GM19395 (cell line): ENCODE measurements around the gene SKAP1.

ENCODE experiments used
- ATAC-seq: cut with Tn5 transposase; IDR thresholded peaks from one replicate; pipeline ENCODE4 v1.9.1; 2021; ENCODE audit warnings: mild to moderate bottlenecking, moderate library complexity; ENCODE audit not compliant: unreplicated experiment

The SKAP1 gene

GRCh38 chr17:48429638-48430586 is at the start of gene SKAP1:
TSS of gene SKAP1 (minus strand) at chr17:48430214.
- ATAC-seq = no peak

DNA sequence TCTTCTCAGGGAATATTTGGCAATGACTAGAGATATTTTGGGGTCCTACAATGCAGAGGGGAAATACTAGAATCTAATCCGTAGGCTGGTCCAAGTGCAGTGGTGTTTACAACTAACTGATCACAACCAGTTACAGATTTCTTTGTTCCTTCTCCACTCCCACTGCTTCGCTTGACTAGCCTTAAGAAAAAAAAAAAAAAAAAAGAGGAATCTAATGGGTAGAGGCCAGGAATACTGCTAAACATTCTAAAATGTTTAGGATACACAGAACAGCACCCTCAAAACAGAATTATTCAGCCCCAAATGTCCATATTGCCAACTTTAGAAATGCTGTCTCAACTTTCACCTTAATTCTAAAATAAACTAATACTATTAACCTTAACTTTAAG is 49.0 kb upstream of the SKAP1 start:
- ATAC-seq = no peak

DNA sequence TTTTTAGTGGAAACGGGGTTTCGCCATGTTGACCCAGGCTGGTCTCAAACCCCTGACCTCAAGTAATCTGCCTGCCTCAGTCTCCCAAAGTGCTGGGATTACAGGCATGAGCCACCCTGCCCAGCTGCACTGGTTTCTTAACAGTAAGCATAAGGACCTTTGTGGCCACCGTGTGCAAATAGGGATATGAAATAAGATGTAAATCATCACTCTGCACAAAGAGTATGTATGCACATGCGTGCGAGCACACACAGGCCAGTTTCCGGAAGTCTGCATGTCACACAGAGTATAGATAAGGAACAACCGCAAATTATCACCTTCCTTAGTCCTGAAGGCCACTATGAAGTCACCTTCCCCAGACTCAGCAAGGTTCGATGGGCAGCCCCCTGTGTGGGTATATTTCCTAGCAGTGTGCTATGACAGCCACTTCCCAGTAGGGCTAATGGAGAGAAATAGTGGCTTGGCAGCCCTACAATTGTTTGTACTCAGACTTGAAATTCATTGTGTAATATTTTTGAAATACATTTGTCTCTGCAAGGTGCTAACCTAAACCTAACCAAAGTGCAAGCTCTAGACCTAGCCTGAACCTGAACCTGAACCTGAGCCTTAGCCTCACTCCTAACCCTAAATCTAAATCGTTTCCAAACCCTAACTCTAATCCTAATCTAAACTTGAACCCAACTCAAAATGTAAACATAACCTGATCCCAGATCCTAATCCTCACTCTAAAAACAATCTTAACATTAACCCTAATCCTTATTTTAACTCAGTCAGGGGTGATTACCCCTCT is 48.4 kb upstream of the SKAP1 start:
- peak; percentile 90 for ATAC-seq

DNA sequence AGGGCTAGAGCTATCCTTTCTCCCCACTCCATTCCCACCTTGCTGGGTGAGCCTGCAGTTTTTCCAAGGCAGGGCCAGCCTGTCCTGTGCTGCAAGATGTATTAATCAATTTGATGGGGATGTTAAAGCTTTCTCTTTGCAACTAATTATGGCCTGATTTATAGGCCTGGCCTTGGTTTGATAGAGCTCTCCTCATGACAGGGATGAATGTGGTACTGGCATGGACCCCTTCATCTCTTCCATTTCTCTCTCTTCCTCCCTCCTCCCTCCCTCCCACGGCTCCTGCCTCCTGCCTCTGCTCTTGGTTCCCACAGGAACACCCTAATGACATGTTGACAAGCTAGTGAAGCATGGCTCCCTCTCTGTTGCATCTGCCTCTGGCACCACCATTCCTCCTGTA is 47.2 kb upstream of the SKAP1 start:
- ATAC-seq = no peak

DNA sequence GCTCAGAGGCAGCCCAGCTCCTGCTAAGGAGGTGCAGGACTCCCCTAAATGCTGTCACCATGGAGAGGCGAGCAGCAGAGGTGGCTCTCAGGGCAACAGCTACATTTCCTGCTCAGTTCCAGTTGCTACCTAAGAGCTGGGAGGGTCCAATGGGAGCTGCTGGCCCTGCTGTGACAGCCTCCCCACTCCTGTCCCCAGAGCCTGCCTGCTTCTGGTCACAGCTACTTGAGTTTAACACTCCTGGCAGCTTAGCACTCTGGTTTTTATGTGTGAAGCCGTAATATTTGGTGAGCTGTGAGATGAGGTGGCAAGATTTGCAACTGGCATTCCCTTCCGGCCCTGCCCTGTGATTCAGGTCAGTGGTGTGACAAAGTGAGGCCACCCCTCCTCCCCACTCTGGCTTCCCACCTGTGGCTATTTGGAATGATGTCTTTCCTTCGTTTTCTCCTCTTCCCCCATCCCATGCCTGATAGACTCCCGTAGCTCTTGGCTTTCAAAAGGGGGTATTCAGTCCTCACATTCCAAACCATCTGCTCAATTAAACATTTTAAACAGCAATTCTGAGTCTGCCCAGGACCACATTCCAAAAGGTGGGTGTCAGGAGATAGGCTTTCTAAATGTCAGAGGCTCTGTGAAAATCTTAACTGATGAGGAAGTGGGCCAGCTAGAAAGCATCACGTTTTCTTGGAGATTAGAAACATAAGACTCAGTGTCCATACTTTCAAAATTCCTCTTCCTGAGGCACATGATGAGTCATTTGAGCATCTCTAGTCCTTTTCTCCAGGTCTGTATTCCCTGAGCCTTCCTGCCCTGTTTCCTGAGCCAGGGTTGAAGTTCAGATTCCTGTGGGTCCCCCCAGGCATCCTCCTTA is 42.6 kb upstream of the SKAP1 start:
- ATAC-seq = no peak

DNA sequence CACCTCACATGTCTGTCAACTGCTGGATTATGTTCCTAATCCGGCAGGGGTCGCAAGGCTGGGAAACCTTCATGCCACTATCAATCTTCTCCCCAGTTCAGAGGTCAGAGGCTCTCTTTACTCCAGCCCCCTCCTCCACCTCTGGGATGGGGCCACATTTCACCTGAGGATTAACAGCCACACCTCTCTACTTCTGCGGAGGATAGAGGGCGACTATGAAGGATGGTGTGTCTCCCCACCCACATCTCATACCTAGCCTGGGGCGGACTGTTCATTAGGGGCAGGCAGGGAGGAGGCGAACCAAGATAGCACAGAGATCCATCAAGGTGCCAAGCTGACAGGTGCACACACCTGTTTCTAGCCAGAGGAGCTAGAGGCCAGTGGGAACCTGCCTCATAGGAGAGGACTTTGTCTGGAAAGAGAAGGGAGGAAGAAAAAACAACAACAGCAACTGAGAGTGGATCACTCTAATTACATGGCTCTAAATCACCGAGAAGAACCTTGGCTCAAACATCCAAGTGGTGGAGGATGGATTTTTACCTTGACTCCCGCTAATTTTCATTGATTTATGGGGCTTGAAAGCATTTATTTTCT is 41.9 kb upstream of the SKAP1 start:
- no peak for ATAC-seq

- no peak for ATAC-seq
These were observed 40.5 kb upstream of the SKAP1 start for GRCh38 chr17:48470388-48471034.

GRCh38 chr17:48469227-48469626 is 39.2 kb upstream of the SKAP1 start:
- no peak for ATAC-seq

DNA sequence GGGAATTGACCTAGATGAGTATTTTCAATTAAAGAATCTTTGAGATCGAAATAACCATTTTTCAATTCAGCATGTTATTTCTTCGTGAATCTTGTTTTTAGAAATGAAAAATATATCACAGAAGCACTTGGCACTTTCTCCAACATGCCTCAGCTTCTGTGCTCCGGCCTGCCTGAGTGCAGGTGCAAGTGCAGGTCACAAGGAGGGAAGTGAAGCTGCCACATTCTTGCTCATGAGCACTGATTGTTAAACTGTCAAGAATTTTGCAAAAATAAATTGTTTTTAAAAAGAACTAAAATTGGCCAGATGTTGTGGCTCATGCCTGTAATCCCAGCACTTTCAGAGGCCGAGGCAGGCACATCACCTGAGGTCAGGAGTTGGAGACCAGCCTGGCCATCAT is 38.3 kb upstream of the SKAP1 start:
- ATAC-seq = no peak

- ATAC-seq = no peak
These were observed 35.9 kb upstream of the SKAP1 start for GRCh38 chr17:48465884-48466283.

DNA sequence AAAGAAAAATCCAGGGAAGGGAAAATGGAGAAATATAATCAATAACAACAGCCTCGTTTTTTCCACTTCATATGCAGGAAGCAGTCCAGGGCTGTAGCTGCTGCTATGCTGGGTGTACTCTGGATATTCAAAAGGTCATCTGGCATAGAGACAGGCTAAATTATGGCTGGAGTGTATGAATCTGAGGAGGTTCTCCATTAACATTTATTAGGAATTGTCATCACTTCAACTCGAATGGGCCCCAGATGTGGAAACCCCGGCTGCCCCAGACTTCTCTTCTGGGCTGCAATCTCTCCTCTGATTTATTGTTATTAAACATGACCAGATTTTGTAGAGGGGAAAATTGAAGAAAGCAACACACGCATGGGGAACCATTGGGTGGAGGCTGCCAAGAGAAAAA is 33.5 kb upstream of the SKAP1 start:
- ATAC-seq = no peak

GRCh38 chr17:48462946-48463345 is 32.9 kb upstream of the SKAP1 start:
- no peak for ATAC-seq

DNA sequence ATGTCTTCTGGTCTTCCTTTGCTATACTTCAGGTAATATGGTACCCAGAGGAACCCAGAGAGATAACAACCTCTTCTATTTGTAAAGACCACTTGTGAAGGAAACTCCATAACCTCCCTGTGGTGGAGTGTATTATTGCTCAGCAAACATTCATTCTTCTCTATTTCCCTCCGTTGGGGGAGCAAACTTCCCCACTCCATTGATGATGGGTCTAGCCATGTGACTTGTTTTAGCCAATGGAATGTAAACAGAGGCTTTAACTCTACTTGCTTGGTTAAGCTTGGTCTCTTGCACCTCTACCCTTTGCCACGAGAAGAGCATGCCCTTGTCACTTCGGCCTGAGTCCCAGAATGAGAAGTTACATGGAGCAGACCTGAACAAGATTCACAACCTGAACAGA is 30.0 kb upstream of the SKAP1 start:
- ATAC-seq = no peak

- ATAC-seq = no peak
These were observed 29.2 kb upstream of the SKAP1 start for GRCh38 chr17:48459070-48459844.

DNA sequence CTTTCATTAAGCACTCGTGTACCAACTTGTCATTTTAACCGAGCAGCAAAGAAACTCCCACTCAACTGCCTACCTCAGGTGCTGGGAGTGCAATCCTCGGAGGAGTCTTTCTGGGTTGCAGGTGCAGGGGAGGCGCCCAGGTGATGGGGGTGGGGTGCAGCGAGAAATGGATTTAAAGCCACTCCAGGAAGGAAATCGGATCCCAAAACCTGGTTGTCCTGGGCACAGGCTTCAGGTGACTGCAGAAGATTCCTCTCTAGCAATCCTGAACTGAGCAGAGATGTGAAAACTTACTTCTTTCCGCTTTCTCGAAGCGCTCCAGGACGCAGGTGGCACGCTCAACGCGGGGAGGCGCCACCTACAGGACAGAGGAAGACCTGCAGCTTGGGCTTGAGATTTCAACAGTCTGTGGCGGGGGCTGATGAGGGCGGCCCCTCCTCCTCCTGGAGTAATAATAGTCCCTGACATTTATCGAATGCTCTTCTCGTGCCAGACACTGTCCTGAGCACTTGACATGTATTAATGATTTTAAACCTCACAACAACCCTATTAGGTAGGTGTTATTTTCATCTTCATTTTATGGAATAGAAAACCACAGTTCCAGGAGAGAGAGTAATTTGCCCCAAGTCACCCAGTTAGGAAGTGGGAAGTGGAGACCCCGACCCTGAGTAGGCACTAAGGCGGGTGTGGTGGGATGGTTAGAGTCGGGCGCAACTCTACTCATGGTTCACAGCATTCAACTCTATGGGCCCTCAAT is 27.2 kb upstream of the SKAP1 start:
- peak; percentile 60 for ATAC-seq

GRCh38 chr17:48456589-48456988 is 26.6 kb upstream of the SKAP1 start:
- ATAC-seq = no peak

GRCh38 chr17:48455791-48456190 is 25.8 kb upstream of the SKAP1 start:
- ATAC-seq = no peak

DNA sequence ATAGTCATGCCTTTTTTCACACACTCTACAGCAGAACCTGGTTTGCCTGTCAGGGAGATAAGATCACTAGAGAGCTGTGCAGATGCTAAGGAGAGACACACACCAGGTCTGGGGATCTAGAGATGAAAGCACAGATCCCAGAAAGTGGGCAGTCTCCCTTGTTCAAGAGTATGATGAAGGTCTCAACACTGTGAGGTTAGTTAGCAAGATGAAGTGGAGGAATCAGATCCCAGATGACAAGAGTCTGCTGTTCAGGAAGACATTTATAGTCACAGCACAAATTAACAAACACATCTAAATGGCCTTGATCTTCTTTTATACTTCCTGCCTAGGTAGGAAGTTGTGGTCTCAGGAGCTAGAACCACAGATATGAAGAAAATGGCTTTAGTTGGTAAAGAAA is 23.4 kb upstream of the SKAP1 start:
- no peak for ATAC-seq

- no peak for ATAC-seq
These were observed 21.5 kb upstream of the SKAP1 start for GRCh38 chr17:48451489-48451888.
